ENCODE data around the gene SPIRE2. TPM values are rescaled to one million over a fixed set of nuclear protein-coding genes. Genes with fewer than 3 reads are reported as not detected.

Gene SPIRE2
- total and polyA plus RNA-seq, 2 of the 13 experiments (the other 11 are each of a cell fraction or from before 2014, with no cell fraction given) = 13.3 to 37.5 TPM

- TF ChIP-seq UBTF (CRISPR knock-in tag; IDR thresholded peaks at IDR 0.05) (peak; percentile 67), SMARCC2 (IDR thresholded peaks at IDR 0.05) (no peak), BHLHE40 (IDR thresholded peaks at IDR 0.05; ENCODE audit: low read length) (no peak), ZSCAN25 (CRISPR knock-in tag; IDR thresholded peaks at IDR 0.05) (no peak), AKAP8 (CRISPR knock-in tag; IDR thresholded peaks at IDR 0.05) (peak; percentile 86), ZNF710 (CRISPR knock-in tag; IDR thresholded peaks at IDR 0.05; ENCODE audit: borderline replicate concordance) (peak; percentile 55; the same call in 1 of the 2 replicates), ATF6 (CRISPR knock-in tag; conservative IDR thresholded peaks at IDR 0.05) (no peak), ZNF44 (CRISPR knock-in tag; IDR thresholded peaks at IDR 0.05) (peak; percentile 34; the same call in 1 of the 2 replicates), RFXAP (CRISPR knock-in tag; IDR thresholded peaks at IDR 0.05; ENCODE audit: borderline replicate concordance) (no peak), ZBTB38 (CRISPR knock-in tag; IDR thresholded peaks at IDR 0.05) (peak; percentile 91), ZNF879 (CRISPR knock-in tag; IDR thresholded peaks at IDR 0.05) (no peak), E2F1 (CRISPR knock-in tag; IDR thresholded peaks at IDR 0.05) (no peak), ZNF569 (CRISPR knock-in tag; IDR thresholded peaks at IDR 0.05; ENCODE audit: borderline replicate concordance) (no peak), NFATC3 (CRISPR knock-in tag; IDR thresholded peaks at IDR 0.05) (0 out of 2 replicates have a peak, but pooled peaks have one; percentile 54), ATF2 (CRISPR knock-in tag; IDR thresholded peaks at IDR 0.05) (0 out of 2 replicates have a peak, but pooled peaks have one; percentile 43), HOXA5 (CRISPR knock-in tag; IDR thresholded peaks at IDR 0.05) (no peak), GABPB1 (CRISPR knock-in tag; IDR thresholded peaks at IDR 0.05) (peak; percentile 51; the same call in 1 of the 2 replicates), ZNF503 (CRISPR knock-in tag; IDR thresholded peaks at IDR 0.05) (no peak), NFYB (CRISPR knock-in tag; IDR thresholded peaks at IDR 0.05) (0 out of 2 replicates have a peak, but pooled peaks have one; percentile 19)
Measured at GRCh38 chr16:89860747-89861304, 32.6 kb downstream of the SPIRE2 start (continued).

Data from HepG2 (cell line).